ENCODE data around the gene CD48.

DNA sequence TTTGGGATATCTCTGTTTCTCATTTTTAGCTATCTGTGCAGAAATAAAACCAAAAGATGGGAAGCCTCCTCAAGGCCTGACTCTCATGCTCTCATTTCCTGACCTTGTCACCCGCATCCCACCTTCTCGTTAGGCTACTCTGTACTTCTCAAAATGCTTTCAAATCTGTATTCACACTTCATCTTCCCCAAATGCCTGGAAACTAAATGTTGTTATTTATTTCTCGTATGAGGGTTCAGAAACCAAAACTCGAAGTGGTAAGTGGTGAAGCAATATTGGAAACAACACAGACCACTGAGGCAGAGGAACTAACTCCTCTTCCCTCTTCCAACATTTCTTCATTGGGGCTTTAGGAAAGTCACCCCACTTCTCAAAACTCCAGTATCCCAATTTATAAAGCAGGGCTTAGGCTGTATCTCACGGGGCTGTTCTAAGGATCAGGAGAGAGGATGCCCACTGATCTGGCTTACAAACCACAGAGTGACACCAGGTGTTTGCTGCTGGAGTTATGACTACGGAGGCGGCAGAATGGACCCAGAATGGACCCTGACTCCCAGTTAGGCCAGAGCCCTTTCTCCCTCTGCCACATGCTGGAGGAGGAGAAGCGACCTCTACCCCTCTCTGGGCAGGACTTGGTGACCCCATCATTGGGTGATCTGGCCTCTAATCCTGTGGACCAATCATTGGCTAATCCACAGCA, 31.0 kb upstream of the CD48 start:
- TF ChIP-seq, protein P1, sequence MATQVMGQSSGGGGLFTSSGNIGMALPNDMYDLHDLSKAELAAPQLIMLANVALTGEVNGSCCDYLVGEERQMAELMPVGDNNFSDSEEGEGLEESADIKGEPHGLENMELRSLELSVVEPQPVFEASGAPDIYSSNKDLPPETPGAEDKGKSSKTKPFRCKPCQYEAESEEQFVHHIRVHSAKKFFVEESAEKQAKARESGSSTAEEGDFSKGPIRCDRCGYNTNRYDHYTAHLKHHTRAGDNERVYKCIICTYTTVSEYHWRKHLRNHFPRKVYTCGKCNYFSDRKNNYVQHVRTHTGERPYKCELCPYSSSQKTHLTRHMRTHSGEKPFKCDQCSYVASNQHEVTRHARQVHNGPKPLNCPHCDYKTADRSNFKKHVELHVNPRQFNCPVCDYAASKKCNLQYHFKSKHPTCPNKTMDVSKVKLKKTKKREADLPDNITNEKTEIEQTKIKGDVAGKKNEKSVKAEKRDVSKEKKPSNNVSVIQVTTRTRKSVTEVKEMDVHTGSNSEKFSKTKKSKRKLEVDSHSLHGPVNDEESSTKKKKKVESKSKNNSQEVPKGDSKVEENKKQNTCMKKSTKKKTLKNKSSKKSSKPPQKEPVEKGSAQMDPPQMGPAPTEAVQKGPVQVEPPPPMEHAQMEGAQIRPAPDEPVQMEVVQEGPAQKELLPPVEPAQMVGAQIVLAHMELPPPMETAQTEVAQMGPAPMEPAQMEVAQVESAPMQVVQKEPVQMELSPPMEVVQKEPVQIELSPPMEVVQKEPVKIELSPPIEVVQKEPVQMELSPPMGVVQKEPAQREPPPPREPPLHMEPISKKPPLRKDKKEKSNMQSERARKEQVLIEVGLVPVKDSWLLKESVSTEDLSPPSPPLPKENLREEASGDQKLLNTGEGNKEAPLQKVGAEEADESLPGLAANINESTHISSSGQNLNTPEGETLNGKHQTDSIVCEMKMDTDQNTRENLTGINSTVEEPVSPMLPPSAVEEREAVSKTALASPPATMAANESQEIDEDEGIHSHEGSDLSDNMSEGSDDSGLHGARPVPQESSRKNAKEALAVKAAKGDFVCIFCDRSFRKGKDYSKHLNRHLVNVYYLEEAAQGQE (IDR thresholded peaks at IDR 0.05; ENCODE audit: low read depth, low read length) = no peak
- TF ChIP-seq, protein P2, sequence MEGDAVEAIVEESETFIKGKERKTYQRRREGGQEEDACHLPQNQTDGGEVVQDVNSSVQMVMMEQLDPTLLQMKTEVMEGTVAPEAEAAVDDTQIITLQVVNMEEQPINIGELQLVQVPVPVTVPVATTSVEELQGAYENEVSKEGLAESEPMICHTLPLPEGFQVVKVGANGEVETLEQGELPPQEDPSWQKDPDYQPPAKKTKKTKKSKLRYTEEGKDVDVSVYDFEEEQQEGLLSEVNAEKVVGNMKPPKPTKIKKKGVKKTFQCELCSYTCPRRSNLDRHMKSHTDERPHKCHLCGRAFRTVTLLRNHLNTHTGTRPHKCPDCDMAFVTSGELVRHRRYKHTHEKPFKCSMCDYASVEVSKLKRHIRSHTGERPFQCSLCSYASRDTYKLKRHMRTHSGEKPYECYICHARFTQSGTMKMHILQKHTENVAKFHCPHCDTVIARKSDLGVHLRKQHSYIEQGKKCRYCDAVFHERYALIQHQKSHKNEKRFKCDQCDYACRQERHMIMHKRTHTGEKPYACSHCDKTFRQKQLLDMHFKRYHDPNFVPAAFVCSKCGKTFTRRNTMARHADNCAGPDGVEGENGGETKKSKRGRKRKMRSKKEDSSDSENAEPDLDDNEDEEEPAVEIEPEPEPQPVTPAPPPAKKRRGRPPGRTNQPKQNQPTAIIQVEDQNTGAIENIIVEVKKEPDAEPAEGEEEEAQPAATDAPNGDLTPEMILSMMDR (IDR thresholded peaks at IDR 0.05) = no peak
- no peak for TF ChIP-seq EZH2phosphoT487 (IDR thresholded peaks at IDR 0.05; ENCODE audit: borderline replicate concordance, low read depth)
- TF ChIP-seq EP300 (IDR thresholded peaks at IDR 0.05; ENCODE audit: borderline replicate concordance in 1 of 2, low read depth in 1 of 2, low read length in 1 of 2) = no peak
- TF ChIP-seq FOSL2 (IDR thresholded peaks at IDR 0.05; ENCODE audit: borderline replicate concordance, low read depth) = no peak
- TF ChIP-seq RAD21 (IDR thresholded peaks at IDR 0.05; ENCODE audit: low read length) = no peak
- no peak for TF ChIP-seq ELF1 (IDR thresholded peaks at IDR 0.05)
- TF ChIP-seq CHD2 (IDR thresholded peaks at IDR 0.05; ENCODE audit: low read length, partially characterized antibody) = no peak
- TF ChIP-seq, protein P3, sequence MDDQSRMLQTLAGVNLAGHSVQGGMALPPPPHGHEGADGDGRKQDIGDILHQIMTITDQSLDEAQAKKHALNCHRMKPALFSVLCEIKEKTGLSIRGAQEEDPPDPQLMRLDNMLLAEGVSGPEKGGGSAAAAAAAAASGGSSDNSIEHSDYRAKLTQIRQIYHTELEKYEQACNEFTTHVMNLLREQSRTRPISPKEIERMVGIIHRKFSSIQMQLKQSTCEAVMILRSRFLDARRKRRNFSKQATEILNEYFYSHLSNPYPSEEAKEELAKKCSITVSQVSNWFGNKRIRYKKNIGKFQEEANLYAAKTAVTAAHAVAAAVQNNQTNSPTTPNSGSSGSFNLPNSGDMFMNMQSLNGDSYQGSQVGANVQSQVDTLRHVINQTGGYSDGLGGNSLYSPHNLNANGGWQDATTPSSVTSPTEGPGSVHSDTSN (IDR thresholded peaks at IDR 0.05) = no peak
- TF ChIP-seq FOXM1 (IDR thresholded peaks at IDR 0.05; ENCODE audit: low read depth) = no peak
- TF ChIP-seq MAX (IDR thresholded peaks at IDR 0.05; ENCODE audit: low read depth) = no peak
- no peak for TF ChIP-seq TAF1 (IDR thresholded peaks at IDR 0.05; ENCODE audit: borderline replicate concordance, low read depth, low read length)
- no peak for TF ChIP-seq RCOR1 (IDR thresholded peaks at IDR 0.05; ENCODE audit: low read length)
